Endothelial cell of umbilical vein (primary cell): ENCODE measurements around the gene INIP.

Source experiments
- EZH2 ChIP-seq: IDR thresholded peaks from 2 replicates; pipeline ENCODE4 v1.6.1; 2012; ENCODE audit warnings: borderline replicate concordance, low read depth, mild to moderate bottlenecking, moderate library complexity, low read length, inconsistent platforms; ENCODE audit not compliant: severe bottlenecking
- POLR2A ChIP-seq: IDR thresholded peaks from 2 replicates; pipeline ENCODE4 v1.6.1; 2012; ENCODE audit warnings: low read depth, mild to moderate bottlenecking, control low read depth, low read length
- POLR2AphosphoS5 ChIP-seq: IDR thresholded peaks from 2 replicates; pipeline ENCODE4 v1.6.1; 2012; ENCODE audit warnings: low read depth, mild to moderate bottlenecking, control low read depth, low read length, moderate library complexity; ENCODE audit not compliant: insufficient read depth
- TF ChIP-seq, protein P1 (sequence below): IDR thresholded peaks from 2 replicates; pipeline ENCODE4 v1.6.1; 2011; ENCODE audit not compliant: insufficient read depth, insufficient read length
- TF ChIP-seq, protein P2 (sequence below), 2 donors: IDR thresholded peaks; 1 replicate in 1 of 2; 2 replicates in 1 of 2; pipeline ENCODE4 v1.5.1; 2011; ENCODE audit warnings: low read length in 2 of 2, mild to moderate bottlenecking in 2 of 2, moderate library complexity in 2 of 2, control low read depth in 1 of 2, inconsistent platforms in 1 of 2, low read depth in 1 of 2; ENCODE audit not compliant: insufficient read depth in 1 of 2; ENCODE audit errors: extremely low read depth in 1 of 2

DNA sequence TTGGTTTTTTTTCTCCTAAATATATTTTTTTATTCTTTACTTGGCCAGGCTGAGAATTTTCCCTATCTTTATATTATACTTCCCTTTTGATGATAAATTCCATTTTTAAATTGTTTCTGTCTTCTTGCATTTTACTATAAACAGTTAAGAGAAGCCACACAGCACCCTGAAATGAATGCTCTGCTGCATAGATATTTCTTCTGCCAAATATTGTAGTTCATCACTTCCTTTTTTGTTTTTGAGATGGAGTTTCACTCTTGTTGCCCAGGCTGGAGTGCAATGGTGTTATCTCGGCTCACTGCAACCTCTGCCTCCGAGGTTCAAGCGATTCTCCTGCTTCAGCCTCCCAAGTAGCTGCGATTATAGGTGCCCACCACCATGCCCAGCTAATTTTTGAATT lies 8.5 kb upstream of the INIP start:
- TF ChIP-seq EZH2 = no peak
- TF ChIP-seq, protein P1, sequence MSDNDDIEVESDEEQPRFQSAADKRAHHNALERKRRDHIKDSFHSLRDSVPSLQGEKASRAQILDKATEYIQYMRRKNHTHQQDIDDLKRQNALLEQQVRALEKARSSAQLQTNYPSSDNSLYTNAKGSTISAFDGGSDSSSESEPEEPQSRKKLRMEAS = no peak
- TF ChIP-seq, protein P2, sequence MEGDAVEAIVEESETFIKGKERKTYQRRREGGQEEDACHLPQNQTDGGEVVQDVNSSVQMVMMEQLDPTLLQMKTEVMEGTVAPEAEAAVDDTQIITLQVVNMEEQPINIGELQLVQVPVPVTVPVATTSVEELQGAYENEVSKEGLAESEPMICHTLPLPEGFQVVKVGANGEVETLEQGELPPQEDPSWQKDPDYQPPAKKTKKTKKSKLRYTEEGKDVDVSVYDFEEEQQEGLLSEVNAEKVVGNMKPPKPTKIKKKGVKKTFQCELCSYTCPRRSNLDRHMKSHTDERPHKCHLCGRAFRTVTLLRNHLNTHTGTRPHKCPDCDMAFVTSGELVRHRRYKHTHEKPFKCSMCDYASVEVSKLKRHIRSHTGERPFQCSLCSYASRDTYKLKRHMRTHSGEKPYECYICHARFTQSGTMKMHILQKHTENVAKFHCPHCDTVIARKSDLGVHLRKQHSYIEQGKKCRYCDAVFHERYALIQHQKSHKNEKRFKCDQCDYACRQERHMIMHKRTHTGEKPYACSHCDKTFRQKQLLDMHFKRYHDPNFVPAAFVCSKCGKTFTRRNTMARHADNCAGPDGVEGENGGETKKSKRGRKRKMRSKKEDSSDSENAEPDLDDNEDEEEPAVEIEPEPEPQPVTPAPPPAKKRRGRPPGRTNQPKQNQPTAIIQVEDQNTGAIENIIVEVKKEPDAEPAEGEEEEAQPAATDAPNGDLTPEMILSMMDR (IDR thresholded peaks at IDR 0.05; ENCODE audit: extremely low read depth in 1 of 2, insufficient read depth in 1 of 2, low read depth in 1 of 2, low read length in 2 of 2) = no peak
- TF ChIP-seq POLR2AphosphoS5 = no peak
- TF ChIP-seq POLR2A = no peak
